Thyroid gland (tissue), 4 donors: ENCODE measurements around the gene CAMTA1. TPM values are rescaled to one million over a fixed set of nuclear protein-coding genes. Genes with fewer than 3 reads are reported as not detected.

ENCODE experiments used
- DNase-seq, 2 donors: peaks; one replicate each; pipeline ENCODE4 v3.0.0-alpha.2; 2019
- H3K27ac ChIP-seq, 3 donors: fragments of 200-600 bp; sonication (generic); 1 replicate in 2 of 3; 2 replicates in 1 of 3; pipeline ENCODE4 v1.5.1; 2016 to 2019; ENCODE audit warnings: mild to moderate bottlenecking in 1 of 3, moderate library complexity in 1 of 3
- H3K27me3 ChIP-seq: fragments of 200-600 bp; sonication (generic); one replicate; pipeline ENCODE4 v1.5.1; 2019
- H3K36me3 ChIP-seq, 2 donors: fragments of 200-600 bp; sonication (generic); one replicate each; pipeline ENCODE4 v1.5.1; 2016 to 2019
- H3K4me1 ChIP-seq, 2 donors: fragments of 200-600 bp; sonication (generic); one replicate each; pipeline ENCODE4 v1.5.1; 2017 to 2019
- H3K4me3 ChIP-seq, 3 donors: fragments of 200-600 bp; sonication (generic); replicated peaks in 1 of 3; 1 replicate in 2 of 3; 2 replicates in 1 of 3; pipeline ENCODE4 v1.5.1; 2016; ENCODE audit warnings: mild to moderate bottlenecking in 1 of 3
- H3K9me3 ChIP-seq: fragments of 200-600 bp; sonication (generic); one replicate; pipeline ENCODE4 v1.5.1; 2017
- CTCF ChIP-seq, 6 experiments: fragments of 200-600 bp in 3 of 6; fragments of 450-650 bp in 3 of 6; sonication (generic) in 3 of 6; IDR thresholded peaks; one replicate each; pipeline ENCODE4 v1.5.1; 2016 to 2019; ENCODE audit warnings: antibody characterized with exemption in 6 of 6, mild to moderate bottlenecking in 2 of 6, inconsistent platforms in 1 of 6, moderate library complexity in 1 of 6
- POLR2A ChIP-seq, 2 donors: fragments of 450-650 bp; IDR thresholded peaks; one replicate each; pipeline ENCODE4 v1.6.1; 2017; ENCODE audit warnings: antibody characterized with exemption in 2 of 2, mild to moderate bottlenecking in 2 of 2, moderate library complexity in 1 of 2
- WGBS, 2 donors: methylation state at CpG; one replicate each; pipeline ENCODE4 v1.1.5; 2017; 5-methylcytosine and 5-hydroxymethylcytosine counted together
- intact Hi-C: fragments of 100-400 bp; cut with DNase I; formaldehyde crosslinking; loops from one replicate; pipeline ENCODE4 v1.15.1; 2023
- total RNA-seq, 4 donors: library from RNA; depleted of rRNA; stranded (reverse); fragments of >200 nt; gene quantifications; one replicate each; pipeline ENCODE4 v1.2.3, GENCODE V29; 2016

Gene CAMTA1
- total RNA-seq, 4 donors from 2014 or later = 63.9 to 124 (median 101) TPM

DNA sequence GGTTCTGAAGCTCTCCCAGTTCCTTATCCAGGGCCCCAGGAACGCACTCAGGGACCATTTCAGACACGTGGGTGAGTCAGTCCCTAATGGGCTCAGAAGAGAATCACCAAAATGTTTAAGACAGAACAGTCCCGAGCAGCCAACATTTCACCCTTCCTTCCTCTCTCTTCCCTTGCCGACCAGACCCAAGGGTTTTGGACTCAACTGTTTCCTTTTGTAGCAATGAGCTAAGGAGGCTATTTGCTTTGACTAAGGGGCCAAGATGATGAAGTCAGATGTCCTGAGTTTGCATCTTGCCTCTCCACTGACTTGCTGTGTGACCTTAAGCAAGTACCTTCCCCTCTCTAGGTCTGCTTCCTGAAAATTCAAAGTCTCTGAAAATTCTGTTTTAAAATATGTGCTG lies 513.5 kb downstream of the CAMTA1 start:
- 51 to 67% methylated on average over 4 of the region's 4 CpGs for WGBS, 2 donors

GRCh38 chr1:7299329-7299799 lies 514.1 kb downstream of the CAMTA1 start:
- Histone ChIP-seq H3K9me3 (no peaks in the 10 kb centered on the region), H3K36me3 (no peaks in the 10 kb centered on the region), H3K27ac (no peak overlapping the region), H3K27me3 (no peaks in the 10 kb centered on the region), H3K4me1 (no peaks in the 10 kb centered on the region), H3K4me3 (no peak overlapping the region)
- WGBS, 2 donors = 25 to 28% methylated on average over 8 of the region's 8 CpGs
- DNase-seq = peak; percentile 11 to 34
- TF ChIP-seq POLR2A (IDR thresholded peaks at IDR 0.05) = no peak
- intact Hi-C loops = no loop called here

More for the DNA sequence above, 513.5 kb downstream of the CAMTA1 start:
- no peak for TF ChIP-seq POLR2A (IDR thresholded peaks at IDR 0.05)
- TF ChIP-seq CTCF (IDR thresholded peaks at IDR 0.05) = no peak
- intact Hi-C loops = no loop called here
- no peaks in the 10 kb centered on the region for H3K9me3 ChIP-seq
- H3K36me3 ChIP-seq = no peaks in the 10 kb centered on the region
- no peak overlapping the region for H3K27ac ChIP-seq
- DNase-seq = no peak
- H3K4me3 ChIP-seq = no peak overlapping the region
- H3K27me3 ChIP-seq = no peaks in the 10 kb centered on the region
- H3K4me1 ChIP-seq = no peaks in the 10 kb centered on the region

- TF ChIP-seq POLR2A (IDR thresholded peaks at IDR 0.05) (no peak), CTCF (IDR thresholded peaks at IDR 0.05) (no peak)
- Histone ChIP-seq H3K27ac (no peak overlapping the region), H3K27me3 (no peaks in the 10 kb centered on the region), H3K36me3 (no peaks in the 10 kb centered on the region), H3K4me3 (no peak overlapping the region), H3K4me1 (no peaks in the 10 kb centered on the region), H3K9me3 (no peaks in the 10 kb centered on the region)
- intact Hi-C loops = no loop called here
- 85 to 92% methylated on average over 2 of the region's 2 CpGs for WGBS, 2 donors
- no peak for DNase-seq
These were observed 514.7 kb downstream of the CAMTA1 start for GRCh38 chr1:7299994-7300393.

- no peak for TF ChIP-seq POLR2A (IDR thresholded peaks at IDR 0.05)
- TF ChIP-seq CTCF (IDR thresholded peaks at IDR 0.05) = no peak
- DNase-seq = no peak
- no peak overlapping the region for H3K4me3 ChIP-seq
- H3K9me3 ChIP-seq = no peaks in the 10 kb centered on the region
- no peaks in the 10 kb centered on the region for H3K27me3 ChIP-seq
- H3K36me3 ChIP-seq = no peaks in the 10 kb centered on the region
- 86 to 89% methylated on average over 10 of the region's 10 CpGs for WGBS, 2 donors
- intact Hi-C loops = no loop called here
- no peak overlapping the region for H3K27ac ChIP-seq
- no peaks in the 10 kb centered on the region for H3K4me1 ChIP-seq
These were observed 515.8 kb downstream of the CAMTA1 start for GRCh38 chr1:7300893-7301663.

DNA sequence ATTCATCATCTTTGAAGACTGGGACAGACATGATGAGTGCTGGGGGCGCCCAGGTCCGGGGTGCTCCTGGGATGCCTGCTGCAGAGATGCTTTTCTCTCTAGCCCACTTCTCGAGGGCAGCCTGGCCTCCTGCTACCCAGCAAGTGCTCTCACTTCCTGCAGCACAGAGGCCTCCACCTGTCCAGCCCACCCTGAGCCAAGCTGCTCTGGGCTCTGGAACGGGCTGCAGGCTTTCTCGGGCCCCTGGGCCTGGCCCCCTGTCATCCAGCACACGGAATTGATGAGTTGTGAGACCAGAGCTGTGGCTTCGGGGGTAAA lies 516.4 kb downstream of the CAMTA1 start:
- Histone ChIP-seq H3K27ac (no peak overlapping the region), H3K4me3 (no peak overlapping the region), H3K36me3 (no peaks in the 10 kb centered on the region), H3K9me3 (no peaks in the 10 kb centered on the region), H3K27me3 (no peaks in the 10 kb centered on the region), H3K4me1 (no peaks in the 10 kb centered on the region)
- WGBS, 2 donors = 65 to 69% methylated on average over 3 to 7 of the region's 7 CpGs
- DNase-seq = no peak
- intact Hi-C loops = no loop called here
- no peak for TF ChIP-seq CTCF (IDR thresholded peaks at IDR 0.05)
- TF ChIP-seq POLR2A (IDR thresholded peaks at IDR 0.05) = no peak
